Measurements from ENCODE around the gene RHBDF2. TPM values are rescaled to one million over a fixed set of nuclear protein-coding genes. Genes with fewer than 3 reads are reported as not detected.

Gene RHBDF2
- total RNA-seq, 1 experiment from 2014 or later, result 18.1 TPM

DNA sequence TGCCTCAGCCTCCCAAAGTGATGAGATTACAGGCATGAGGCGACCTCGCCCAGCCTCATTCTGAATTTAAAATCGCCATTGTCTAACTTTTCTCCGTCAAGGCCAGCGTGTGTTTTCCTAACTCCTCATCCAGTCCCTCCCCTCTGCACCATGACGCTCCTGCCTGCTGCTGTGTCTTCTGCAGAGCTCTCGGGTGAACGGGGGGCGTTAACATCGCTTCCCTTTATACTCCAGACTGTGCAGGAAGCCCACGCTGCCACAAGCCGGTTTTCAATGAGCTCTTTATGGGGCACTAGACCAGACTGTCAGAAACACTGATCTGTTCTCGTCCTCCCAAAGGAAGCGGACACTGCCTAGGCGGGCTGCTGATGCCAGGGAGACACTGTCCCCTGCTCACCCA lies 20.6 kb downstream of the RHBDF2 start:
- DNase-seq (ENCODE audit: low read depth), result no peak

DNA sequence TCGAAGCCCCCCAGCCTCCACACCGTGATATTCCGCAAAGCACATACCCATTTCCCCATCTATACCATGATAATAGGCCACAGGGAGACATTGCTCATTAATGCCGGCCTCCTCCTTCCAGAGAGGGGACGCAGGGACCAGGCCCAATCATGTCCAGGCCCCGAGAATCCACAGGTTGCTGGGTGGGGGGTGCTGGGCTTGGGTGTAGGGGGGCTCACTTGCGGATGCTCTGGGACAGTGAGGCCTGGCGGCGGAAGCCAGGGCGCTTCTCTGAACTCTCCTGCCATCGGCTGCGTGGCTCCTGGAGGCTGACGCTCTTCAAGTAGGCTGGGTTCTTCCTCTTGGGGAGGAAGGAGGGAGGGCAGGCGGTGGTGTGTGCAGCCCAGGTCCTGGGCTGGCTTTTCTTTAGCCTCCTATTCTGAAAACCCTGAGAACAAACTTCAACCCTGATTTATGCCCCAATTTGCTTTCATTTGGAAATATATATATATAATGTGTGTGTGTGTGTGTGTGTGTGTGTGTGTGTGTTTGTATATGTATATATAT lies 21.6 kb downstream of the RHBDF2 start:
- no peak for DNase-seq (ENCODE audit: low read depth)

DNA sequence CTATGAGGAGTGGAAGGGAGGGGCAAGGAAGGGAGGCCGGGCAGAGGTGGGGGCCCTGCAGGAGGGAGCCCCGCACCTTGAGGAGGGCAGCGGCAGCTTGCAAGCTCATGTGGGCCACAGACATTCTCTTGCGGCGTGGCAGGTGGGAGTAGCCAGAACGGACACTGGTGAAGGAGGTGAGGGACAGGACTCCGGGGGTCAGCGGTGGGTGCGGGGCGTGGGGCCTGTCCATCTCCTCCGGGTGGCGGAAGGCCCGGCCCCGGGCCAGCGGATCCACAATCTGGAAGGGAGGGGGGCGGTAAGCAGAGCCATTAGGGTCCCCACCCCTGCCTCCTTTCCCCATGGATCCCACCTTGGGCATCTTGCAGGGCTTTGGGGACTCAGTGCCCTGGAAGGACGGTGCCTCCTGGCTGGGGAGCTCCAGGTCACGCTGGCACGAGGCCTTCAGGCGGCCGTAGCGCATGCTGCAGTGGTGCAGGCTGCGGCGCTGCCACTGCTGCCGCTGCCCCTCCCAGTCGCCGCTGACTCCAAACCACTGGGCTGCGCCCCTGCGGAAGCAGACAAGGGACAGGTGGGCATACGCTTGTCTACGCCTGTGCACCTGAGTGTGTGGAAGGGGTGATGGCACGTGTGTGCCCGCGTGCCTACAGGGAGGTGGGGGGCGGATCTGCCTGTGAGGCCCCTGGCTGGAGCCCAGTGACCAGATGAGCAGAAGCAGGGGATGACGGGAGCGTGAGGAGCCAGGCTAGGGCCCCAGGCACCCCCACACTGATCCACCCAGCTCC lies 22.3 kb downstream of the RHBDF2 start:
- no peak for DNase-seq (ENCODE audit: low read depth)

DNA sequence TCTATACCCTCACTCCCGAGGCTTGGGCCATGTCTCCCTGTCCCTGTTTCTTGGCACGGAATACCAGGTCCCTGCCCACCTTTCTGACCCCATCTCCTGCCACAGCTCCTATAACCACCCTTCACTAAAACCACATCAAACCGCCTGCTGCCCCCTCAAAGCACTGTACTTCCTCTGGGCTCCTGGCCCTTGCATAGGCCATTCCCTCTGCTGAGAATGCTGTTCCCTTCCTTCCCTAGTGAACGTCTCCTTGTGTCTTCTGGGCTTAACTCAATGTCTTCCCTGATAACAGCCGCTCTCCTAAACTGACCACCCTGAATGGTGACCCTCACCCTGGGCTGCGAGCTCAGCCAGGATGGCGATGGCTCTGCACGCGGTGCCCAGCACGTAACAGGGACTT lies 23.1 kb downstream of the RHBDF2 start:
- DNase-seq (ENCODE audit: low read depth), result no peak

DNA sequence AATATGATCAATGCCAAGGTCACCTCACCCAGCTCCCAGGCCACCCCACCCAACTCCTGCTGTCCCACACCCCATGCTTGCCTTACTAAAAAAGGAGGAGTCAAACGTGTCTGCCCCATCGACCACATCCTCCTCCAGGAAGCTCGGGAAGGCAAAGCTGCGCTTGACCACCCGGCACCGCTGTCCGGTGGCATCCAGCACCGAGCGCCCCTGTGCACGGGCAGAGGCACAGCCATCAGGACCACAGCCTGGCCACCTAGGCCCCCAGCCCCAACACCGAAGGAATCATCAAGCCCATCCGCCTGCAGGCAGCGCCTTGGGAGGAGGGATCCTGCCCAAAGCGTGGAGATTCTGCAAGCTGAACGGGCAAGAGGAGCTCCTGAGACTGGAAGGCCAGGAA lies 23.6 kb downstream of the RHBDF2 start:
- DNase-seq (ENCODE audit: low read depth), result no peak

DNA sequence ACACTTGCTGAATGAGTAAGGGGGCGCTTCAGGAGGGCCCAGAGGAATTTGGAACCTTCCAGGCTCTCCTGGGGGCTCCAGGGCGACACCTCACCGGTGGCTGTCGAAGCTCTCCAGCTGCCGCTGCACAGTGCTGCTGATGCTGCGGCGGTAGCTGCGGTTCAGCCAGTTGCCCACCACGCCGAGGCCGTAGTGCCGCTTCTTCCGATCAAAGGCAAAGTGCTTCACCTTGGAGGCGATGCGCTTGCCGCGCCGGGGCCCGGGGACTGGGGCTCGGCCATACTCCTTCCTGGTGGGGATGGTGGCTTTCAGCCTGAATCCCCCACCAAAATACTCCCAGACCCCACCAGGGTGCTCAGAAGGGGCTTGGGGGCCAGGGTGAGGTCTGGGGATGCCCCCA lies 24.5 kb downstream of the RHBDF2 start:
- DNase-seq (ENCODE audit: low read depth), result no peak

DNA sequence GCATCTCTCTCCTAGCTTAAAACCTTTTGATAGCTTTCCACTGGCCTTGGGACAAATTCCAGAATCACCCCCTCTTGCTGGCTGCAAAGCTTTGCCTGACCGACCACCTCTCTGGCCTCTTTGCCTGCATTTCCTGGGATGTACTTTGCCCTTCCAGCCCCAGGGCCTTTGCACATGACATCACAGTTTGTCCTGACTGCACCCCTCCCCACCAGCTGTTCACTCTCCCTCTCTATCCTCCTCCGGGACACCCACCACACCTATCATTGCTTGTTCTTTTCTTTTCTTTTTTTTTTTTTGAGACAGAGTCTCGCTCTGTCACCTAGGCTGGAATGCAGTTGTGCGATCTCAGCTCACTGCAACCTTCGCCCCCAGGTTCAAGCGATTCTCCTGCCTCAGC lies 25.9 kb downstream of the RHBDF2 start:
- no peak for DNase-seq (ENCODE audit: low read depth)

DNA sequence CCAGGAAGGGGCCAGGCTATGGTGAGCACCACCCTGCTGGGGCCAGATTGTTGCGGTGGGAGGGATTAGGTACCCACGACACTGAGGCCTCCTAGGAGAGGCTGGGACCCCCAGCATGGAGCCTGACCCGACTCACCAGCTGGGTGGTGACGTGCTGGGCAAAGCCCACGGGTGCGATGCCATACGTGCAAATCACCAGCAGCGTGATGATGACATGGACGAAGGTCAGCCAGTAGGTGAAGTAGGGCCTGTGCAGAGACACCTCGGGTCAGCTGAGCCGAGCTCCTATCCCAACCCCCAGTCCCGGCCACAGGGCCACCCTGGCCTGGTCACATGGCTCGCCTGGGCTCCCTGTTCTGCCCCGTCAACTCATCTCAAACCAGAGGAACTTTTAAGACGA lies 26.3 kb downstream of the RHBDF2 start:
- no peak for DNase-seq (ENCODE audit: low read depth)

DNA sequence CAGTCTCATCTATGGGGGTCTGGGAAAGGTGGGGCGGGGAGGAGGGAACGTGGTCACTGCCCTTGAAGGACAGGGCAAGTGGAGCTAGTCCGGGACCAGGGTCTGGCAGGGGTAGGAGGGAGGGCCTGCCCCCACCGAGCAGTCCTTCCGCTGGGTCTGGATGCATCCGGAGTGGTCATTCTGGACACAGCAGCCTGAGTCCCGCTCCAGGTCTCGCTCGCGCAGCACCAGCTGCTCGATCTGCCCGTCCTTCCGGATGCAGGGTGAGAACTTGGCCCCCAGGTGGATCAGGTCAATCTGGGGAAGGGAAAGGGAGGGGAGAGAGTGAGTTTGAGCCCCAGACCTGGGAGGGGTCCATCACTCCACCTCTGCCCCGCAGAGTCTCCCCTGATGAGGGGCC lies 27.0 kb downstream of the RHBDF2 start:
- no peak for DNase-seq (ENCODE audit: low read depth)

DNA sequence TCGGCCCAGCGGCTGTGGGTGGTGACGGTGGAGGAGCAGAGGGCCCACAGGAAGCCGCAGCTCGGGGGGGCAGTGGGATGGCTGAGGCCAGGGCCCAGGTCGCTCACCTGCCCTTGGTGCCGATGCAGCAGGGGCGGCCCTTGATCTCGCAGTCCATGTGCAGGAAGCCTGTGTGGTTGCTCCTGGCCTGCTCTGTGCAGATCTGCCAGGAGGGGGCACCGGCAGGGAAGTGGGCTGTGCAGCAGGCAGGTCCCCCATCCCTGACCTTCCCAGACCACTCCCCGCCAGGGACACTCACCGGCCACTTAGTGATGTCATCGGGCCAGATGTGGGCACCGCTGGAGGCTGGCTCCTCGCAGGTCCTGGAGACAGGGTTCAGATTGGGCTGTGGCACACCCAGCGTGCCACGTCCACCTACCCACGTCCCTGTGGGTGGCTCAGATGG lies 27.7 kb downstream of the RHBDF2 start:
- no peak for DNase-seq (ENCODE audit: low read depth)

DNA sequence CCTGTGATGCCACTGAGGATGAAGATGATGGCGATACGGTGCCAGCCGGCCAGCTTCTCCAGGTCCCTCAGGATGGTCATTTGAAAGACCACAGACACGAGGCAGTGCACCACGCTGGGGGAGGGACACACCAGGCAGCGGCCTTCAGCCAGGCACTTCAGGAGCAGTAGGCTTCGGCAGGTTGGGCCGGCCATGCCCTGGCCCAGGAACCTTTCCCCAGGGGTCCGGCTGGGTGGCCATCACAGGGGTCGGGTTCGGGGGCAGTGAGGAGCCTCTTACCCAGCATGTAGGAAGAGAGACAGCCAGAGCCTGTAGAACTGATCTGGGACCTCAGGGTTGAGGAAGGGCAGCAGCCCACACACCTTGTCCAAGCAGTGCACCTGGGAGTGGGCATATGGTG lies 28.5 kb downstream of the RHBDF2 start:
- DNase-seq (ENCODE audit: low read depth), result no peak

DNA sequence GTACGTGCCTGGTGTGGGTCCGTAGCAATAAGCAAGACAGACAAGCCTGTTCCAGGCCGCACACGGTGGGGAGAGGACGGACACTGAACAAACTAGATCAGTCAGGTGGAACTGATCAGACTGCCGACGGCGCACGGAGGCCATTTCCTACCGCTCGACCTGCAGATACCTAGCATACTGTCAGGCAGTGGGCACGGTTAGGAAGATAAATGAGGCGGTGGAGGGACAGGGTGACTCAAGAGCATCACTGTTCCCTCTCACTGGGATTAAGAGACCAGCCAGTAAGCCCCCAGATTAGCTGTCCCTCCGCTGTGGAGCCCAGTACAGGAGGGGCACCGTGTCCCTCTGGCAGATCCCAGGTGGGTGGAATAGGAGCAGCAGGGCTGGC lies 29.0 kb downstream of the RHBDF2 start:
- DNase-seq (ENCODE audit: low read depth), result no peak

DNA sequence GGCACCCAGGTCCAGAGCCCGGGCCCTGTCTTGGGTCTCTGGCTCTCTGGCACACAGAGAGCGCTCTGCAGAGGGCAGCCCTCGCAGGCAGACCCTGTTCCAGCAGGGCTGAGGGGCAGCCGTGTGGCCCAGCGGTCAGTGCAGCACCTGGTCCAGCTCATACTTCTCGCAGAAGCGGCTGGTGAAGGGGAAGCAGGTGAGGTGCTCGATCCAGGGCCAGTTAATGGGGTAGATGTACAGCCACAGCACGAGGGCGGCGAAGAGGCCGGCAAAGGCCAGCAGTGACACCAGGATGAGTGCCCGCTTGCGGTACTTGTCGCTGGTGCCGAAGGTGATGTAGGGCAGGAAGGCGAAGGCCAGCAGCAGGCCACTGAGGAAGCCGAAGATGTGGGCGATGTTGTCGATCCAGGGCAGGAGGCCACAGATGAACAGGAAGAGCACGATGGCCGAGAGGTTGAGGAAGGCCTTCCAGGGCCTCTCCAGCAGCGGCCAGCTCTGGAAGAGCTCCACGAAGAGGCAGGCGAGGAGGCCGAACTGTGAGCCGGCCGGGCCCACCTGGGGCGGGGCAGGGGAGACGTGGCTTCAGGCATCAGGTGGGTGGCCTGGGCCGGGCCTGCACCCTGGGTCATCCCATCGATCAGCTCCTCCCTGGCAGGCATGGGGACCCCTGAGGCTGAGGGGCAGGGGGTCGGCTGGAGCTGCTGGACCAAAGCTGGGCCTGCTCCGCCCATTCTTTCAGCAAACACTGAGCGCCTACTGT lies 29.5 kb downstream of the RHBDF2 start:
- no peak for DNase-seq (ENCODE audit: low read depth)

DNA sequence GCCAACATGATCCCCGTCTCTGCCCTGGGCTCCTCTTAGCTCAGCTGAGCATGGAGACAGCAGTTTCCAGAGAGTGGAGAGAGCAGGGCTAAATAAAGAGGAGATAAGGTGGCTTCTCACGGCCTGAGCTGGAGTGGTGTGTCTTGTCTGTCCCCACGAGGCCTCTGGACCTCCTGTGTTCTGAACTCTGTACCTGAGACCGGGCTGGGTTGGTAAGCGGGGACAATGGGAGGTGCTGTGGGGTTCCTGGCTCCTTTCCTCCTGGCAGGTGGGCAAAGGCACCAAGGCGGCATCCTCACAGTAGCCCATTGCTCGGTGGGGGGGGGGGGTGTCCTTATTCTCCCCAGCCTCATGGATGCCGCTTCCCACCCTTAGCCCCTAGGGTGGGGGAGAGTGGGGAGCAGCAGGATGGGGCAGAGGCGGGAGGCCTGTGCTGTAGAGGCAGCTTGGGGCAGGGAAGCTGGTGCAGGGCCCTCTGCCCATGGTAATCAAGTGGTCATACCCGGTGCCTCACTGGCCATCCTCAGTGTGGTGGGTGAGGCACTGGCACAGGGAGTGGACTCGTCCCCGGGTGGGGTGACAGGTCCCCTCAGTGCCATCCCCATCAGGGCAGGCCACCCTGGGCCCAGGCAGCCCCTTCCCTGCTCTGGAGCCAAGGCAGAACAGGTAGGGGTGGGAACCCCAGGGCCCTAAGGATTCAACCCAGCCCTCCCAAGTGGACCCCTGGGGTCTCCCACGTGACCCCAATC lies 31.1 kb downstream of the RHBDF2 start:
- DNase-seq (ENCODE audit: low read depth), result no peak

DNA sequence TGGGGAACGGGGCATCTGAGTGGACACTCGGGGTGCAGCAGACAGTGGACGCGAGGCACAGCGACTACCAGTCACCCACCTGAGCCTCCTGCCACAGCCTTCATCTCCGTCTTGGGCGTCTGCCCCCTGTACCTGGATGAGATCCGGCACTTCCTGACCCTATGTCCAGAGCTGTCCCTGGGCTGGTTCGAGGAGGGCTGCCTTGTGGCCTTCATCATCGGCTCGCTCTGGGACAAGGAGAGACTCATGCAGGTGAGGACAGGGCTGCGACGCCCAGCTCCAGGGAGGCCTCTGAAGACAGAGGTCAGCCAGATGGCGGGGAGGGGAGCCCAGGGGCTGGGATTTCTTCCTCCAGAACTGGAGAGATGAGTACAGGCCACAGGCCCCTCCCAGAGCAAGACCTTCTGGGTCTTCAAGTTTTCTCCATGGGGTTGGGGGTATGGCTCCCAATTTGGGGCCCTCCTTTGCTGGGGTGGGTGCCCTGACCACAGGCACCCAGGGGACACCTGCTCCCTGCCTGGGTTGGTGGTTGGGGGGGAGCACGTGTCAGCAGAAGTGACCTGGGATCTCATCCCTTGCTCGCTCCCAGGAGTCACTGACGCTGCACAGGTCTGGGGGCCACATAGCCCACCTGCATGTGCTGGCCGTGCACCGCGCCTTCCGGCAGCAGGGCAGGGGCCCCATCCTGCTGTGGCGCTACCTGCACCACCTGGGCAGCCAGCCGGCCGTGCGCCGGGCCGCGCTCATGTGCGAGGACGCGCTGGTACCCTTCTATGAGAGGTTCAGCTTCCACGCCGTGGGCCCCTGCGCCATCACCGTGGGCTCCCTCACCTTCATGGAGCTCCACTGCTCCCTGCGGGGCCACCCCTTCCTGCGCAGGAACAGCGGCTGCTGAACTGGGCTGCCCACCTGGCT lies 31.9 kb downstream of the RHBDF2 start:
- no peak for DNase-seq (ENCODE audit: low read depth)

DNA sequence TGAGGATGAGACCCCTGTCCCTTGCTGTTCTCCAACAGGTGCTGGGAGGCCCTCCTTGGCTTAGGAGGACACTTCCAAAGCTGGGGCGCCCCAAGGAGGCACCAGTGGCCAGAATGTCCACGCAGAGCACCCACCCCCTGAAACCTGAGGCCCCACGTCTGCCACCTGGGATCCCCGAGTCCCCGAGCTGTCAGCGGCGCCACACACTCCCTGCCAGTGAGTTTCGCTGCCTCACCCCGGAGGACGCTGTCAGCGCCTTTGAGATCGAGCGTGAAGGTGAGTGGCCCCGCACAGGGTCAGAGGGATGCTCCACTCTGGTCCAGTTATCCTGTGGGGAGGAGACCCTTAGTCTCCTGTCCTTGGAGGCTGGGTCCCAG lies 32.6 kb downstream of the RHBDF2 start:
- no peak for DNase-seq (ENCODE audit: low read depth)

DNA sequence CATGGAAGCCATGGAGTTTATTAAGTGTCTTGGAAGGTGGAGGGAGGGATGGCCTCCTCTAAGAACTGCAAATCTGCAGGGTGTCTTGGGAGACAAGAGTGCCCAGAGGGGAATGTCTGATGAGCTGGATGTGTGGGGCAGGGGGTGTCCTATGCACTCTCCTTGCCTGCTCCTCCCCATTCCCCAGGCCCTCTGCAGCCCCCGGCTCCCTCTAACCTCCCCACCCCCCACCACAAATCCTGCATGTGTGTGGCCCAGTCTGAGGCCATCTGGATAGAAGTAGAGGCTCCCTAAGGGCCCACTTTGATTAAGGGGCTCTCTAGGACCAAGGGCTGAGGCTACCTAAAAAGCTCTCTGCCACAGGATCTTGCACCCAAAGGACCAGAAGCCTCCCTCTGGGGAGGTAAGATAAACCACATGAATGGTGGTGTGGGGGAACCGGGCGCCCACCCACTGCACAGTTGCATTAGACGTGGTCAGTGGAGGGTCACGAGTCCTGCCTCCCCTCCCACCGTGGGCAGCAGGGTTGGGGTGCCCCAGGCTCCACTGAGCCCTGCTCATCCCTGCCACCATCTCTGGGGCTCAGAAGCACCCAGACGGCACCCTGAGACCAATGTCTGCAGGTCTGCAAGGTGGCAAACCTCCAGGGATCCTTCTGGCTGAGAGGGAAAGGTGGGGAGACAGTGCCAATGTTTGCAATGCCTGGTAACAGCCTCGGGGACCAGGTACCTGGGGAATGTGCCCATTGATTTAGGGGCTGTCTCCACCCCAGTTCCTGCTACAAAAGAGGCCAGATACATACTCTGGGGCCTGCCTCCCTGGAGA lies 33.2 kb downstream of the RHBDF2 start:
- DNase-seq (ENCODE audit: low read depth), result no peak

DNA sequence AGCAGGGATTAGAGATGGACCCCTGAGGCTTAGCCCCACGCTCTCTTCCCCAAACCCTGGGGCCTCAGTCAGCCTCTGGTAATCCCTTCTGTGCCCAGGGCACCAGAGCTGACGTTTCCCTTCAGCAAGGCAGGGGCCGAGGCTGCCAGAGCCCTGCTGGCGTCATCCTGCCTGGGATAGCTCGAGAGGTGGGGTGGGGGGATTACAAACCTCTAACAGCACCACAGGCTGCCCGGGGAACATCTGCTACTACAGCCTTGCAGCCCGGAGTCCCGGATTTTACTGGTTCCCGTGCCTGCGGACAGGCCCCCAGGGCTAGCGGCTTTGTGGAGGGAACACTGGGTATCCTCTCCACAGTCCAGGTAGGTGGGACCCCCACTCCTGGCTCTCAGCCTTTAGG lies 33.9 kb downstream of the RHBDF2 start, which contains the start of gene AANAT:
Gene AANAT (plus strand): TSS at position 238 of the 400 bp plus-strand sequence. CDS start 1,144 bp downstream, outside the sequence.
- DNase-seq (ENCODE audit: low read depth), result no peak

DNA sequence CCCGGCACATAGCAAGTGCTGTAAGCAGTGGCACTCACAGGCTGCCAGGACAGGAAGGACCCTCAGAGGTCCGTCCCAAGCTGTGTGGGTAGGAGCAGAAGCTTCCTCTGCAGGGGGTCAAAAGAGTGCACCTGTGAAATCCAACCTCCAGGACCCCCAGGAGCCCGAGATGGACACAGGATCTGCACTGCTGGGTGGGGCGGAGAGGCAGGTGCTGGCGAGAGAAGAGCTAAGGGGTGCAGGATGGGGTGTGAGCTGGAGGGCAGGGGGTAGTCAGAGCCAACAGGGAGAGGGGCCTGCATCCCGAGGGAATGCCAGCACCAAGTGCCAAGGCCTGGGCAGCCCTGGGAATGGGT lies 34.5 kb downstream of the RHBDF2 start:
- no peak for DNase-seq (ENCODE audit: low read depth)

DNA sequence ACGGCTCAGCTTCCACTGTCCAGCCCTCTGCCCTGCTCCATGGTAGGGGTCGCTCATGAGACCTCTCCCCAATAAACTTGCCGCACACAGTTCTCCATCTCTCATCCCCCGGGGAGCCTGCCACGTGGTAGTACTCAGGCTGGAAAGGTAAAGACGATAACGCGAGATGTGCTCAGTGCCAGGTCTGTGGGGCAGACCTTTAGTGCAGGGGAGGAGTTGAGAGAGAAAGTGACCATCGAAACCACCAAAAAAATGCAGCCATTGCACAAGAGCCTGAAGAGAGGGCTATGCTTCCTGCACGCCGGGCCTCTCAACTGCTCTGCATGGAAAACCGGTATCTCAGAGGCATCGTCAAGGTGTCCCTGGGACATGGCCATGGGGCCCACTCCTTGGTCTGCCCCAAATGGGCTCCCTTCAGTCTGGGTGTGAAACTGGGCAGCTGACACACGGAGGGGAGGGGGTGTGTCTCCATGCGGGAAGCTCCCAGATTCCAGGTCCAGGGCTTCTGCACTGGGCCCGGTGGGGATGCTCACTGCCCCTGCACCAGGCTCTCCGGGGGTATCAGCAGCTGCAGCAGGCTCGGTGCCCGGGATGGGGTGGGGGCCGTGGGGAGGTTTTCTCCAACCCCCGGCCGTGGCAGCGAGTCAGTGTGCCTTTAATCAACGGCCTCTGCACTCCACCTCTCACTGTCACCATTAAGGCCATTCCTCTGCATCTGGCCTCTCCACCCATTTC lies 38.5 kb downstream of the RHBDF2 start:
- no peak for DNase-seq (ENCODE audit: low read depth)

Data from M059J (cell line).